ENCODE data around the gene KLHL40.

The KLHL40 gene

GRCh38 chr3:42658091-42658770 lies 27.1 kb upstream of the KLHL40 start:
- no peak for DNase-seq

DNA sequence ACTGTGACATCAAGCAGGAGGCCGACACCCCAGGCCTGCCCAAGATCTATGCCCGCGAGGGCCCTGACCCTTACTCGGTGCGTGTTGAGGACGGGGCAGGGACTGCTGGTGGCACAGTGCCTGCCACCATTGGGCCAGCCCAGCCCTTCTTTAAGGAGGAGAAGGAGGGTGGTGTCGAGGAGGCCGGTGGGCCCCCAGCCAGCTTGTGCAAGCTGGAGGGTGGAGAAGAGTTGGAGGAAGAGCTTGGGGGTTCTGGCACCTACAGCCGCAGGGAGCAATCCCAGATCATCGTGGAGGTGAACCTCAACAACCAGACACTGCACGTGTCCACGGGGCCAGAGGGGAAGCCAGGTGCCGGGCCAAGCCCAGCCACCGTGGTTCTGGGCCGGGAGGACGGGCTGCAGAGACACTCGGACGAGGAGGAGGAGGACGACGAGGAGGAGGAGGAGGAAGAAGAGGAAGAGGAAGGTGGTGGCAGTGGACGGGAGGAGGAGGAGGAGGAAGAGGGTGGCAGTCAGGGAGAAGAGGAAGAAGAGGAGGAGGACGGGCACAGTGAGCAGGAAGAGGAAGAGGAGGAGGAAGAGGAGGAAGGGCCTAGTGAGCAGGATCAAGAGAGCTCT lies 26.5 kb upstream of the KLHL40 start:
- DNase-seq: no peak

DNA sequence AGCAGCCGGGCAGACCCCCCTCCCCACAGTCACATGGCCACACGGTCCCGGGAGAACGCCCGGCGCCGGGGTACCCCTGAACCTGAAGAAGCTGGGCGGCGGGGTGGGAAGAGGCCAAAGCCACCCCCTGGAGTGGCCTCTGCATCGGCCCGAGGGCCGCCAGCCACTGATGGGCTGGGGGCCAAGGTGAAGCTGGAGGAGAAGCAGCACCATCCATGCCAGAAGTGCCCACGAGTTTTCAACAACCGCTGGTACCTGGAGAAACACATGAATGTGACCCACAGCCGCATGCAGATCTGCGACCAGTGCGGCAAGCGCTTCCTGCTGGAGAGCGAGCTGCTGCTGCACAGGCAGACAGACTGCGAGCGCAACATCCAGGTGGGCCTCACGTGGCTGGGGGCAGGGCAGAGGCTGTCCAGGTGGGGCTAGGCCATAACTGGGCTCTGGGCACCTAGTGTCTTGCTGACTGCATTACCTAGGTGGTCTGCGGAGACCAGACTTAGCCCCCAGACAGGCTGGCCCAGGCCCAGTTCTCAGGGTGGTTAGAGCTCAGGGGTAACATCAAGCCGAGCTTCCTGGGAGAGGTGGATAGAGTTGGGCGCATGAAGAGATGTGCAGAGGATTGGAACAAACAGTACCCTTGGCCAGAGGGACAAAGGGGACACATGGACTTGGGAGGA lies 25.7 kb upstream of the KLHL40 start:
- no peak for DNase-seq

DNA sequence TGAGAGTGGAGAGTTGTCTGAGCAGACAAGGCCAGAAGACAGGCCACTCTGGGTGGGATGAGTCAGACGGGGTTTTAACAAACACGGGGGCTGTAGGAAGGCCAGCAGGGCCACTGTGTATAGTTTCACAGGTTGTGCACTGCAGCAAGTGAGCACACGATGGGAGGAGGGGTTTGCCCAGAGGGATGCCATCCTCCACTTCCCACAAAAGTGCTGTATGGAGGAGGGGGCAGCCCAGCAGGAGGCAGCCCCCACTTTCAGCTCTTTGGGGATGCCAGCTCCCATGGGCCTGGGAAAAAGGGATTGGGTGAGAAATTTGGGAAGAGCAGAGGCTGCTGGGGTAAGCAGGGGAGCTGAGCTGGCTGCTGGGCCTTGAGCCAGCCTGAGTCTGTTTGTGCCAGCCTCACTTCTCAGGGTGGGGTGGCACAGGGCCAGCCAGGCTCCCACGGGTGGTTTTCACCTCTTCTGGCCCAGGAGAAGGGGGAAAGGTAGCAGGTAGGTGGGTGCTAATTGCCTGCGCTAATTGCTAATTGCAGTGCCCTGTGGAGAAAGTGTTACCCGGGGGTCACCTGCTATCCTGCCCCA lies 25.1 kb upstream of the KLHL40 start:
- no peak for DNase-seq

- peak in 1 of 2 donors; percentile 51 for DNase-seq
Measured at GRCh38 chr3:42660898-42661297, 24.4 kb upstream of the KLHL40 start.

GRCh38 chr3:42661593-42662022 lies 23.7 kb upstream of the KLHL40 start:
- no peak for DNase-seq

DNA sequence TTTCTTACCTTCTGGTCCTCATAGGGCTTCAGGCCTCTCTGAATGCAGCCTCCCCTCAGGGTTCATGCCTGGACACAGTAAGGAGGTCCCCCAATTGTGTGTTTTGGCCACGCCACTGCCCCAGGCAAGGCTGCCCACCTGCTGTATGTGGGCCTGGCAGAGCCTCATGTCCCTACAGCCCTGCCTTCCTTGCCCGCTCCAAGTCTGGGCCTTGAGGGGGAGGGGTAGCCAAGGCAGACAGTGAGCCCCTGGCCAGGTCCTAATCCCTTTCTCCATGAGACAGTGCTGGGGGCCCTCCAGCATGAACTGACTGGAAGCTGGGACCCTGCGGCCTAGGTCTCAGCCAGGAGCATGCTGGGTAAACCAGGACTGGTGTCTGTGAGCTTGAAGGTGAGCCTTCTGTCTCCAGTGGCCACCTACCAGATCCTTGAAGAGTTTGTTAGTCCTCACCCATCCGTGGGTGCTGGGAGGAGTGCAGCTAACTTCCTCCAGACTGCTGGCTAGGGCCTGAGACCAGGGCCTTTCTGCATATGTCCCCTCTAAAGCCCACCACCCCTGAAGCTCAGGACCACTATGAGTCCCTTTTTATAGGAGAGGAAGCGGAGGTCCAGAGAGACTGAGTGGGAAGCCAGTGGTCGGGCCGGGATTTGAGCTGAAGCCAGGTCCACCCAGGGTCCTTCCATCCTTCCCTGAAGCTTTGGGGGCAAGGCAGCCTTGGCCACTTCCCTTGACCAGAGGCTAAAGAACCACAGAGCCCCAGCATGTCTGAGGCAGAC lies 23.1 kb upstream of the KLHL40 start:
- DNase-seq: no peak

DNA sequence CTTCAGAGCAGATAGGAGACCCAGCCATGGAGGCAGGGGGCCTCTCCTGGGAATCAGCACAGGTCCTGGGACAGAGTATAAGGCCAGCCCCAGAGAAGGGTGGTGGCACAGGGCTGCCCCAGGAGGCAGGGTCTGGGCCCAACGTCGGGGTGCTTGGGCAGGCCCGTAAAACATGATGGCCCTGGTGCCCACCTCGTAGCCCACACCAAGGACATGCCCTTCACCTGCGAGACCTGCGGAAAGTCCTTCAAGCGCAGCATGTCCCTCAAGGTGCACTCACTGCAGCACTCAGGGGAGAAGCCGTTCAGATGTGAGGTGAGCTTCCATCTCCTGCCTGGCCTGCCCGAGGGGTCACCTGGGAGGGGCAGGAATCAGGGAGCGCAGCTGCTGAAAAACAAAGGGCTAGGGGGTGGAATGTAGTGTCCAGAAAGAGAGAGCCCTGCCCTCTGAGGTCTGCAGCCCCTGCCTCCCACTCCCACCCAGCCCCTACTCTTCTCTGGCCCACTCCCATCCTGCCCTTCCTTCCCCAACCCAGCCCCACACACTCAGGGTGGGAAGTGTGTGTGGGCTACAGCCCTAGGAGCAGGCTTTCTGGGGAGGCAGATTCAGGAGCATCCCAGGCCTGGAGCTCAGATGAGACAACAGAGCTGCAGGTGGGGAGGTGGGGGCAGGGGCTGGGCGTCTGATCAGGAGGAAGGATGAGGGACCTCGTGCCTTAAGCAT lies 22.4 kb upstream of the KLHL40 start:
- DNase-seq: no peak

DNA sequence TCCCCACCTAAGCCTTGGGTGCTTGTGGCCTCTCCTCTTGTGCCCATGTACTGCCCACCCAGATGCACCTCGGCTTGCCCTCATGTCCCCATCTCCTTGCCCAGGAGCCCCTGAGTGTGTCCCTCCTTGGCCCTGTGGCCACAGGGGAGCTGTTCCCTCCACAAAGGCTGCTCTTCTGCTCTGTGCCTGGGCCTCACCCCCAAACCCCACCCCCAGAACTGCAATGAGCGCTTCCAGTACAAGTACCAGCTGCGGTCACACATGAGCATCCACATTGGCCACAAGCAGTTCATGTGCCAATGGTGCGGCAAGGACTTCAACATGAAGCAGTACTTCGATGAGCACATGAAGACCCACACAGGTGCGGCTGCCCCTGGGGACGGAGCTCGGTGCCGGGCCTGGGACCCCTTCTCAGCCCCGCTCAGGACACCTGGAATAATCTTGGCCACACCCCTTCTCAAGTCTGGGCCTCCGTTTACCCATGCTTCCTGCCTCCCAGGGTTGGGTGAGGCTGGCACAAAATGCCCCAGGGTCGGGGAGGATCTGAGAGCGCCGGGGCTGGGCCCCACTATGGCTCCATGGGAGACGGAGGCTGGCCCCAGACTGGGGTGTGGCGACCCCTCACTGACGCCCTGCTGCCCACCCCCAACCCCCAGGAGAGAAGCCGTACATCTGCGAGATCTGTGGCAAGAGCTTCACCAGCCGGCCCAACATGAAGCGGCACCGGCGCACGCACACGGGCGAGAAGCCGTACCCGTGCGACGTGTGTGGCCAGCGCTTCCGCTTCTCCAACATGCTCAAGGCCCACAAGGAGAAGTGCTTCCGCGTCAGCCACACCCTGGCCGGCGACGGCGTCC lies 21.5 kb upstream of the KLHL40 start:
- peak in 1 of 2 donors; percentile 21 for DNase-seq

- DNase-seq: no peak
Measured at GRCh38 chr3:42664438-42664803, 20.9 kb upstream of the KLHL40 start.

DNA sequence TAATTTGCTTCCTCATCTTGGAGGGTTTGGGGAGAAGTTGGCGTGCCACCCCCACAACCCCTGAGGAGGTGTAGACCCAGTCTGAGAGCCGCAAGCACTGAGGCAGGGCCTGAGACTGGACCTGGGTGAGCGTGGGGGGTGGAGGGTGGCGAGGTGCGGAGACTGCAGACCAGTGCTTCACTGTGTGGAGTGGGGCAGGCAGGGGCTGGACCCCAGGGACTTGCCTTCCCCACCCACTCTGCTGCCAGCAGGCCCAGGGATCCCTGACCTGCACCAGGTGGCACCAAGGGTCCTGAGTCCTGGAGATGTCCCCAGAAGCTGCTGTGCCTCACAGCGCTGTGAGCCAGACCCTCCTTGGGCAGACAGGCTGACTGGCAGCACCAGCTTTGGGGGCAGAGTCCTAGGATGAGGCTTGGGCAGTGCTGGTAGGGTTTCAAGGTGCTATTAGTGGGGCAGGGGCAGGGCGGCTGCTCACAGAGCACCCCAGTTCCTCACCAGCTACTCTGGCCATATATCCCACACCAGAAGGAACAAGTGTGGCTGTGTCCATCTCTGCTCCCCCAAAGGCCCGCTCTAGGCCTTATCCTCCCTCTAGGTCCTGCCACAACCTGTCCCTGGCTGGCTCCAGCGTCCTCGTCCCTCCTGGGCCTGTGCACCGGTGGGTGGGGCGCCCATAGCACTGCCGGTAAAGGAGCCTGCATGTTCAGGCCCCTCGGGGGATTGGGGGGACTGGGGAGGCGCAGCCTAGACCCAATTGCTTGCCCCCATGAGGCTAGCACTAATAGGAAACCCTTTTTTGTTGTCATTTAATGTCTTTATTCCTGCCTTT lies 20.1 kb upstream of the KLHL40 start:
- DNase-seq: no peak

GRCh38 chr3:42666022-42666421 lies 19.3 kb upstream of the KLHL40 start:
- DNase-seq: no peak

- no peak for DNase-seq
Measured at GRCh38 chr3:42666577-42666998, 18.7 kb upstream of the KLHL40 start.

DNA sequence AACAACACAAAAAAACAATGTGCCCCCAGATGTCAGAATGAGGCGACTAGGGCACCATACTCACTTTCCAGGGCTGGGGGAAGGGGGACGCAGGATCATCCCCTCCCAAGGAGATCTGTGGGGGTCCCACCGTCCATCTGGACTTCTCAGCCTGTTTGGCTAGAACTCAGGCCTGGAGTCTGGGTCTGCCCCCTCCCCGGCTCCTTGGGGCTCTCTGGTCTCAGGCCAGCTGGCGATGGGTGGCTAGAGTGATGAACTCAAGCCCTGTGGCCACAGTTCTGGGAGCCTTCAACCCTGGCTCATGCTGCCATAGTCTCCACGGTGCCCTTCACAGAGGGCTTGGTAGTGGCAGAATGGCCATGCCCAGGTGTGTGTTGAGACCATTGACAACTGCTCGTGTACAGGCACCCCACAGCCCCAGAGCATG lies 18.2 kb upstream of the KLHL40 start:
- no peak for DNase-seq

DNA sequence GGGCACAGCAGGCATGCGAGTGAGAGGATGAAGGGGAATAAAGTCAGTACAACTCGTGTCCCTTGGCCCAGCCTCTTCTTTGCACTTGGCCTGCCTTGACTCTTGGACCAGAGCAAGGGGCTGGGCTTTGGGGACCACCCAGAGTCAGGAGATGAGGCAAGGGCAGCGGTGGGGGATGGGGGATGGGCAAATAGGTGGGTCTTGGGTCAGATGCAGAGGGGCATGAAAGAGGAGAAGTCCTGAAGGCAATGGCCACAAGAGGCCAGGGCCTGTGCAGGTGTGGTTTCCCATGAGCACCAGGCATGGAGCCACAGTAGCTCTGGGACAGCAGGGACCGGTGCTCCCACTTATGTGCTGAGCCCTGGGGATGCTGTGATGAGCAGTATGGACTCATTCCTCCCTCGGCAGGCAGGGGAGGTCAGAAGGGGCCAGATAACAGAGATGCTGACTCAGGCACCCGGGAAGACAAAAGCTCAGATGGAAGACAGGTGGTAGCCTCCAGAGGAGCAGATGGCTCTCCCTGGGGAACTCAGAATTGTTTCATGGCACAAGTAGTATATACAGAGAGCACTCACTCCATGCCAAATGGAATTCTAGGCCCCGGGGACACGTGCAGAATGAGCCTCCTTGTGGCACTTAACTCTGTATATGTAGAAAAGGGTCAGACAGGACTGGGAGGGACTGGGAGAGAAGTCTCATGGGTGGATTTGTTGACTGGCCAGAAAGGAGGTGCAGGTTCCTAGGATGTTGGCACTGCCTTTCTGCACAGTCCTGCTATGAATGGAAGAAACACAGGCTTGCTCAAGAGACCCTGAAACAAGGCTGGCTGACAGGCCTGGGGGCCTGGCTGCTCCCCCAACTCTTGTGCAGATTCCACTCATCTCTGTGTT lies 17.6 kb upstream of the KLHL40 start:
- no peak for DNase-seq

DNA sequence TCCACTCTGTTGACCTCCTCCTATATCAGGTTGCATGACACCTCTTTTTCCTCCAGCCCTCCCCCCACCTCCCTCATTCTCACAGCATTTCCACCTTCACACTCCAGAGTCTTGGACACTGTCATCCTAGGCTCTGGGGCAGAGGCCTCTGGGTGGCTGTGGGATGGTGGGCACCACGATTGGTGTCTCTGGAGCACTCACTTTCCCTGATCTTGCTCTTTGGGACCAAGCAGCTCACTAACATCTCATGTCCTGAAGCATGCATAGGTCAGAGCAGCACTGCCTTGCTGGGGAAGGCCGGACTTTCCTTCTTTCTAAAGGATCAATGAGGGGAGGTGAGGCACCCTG lies 16.9 kb upstream of the KLHL40 start:
- DNase-seq: no peak

DNA sequence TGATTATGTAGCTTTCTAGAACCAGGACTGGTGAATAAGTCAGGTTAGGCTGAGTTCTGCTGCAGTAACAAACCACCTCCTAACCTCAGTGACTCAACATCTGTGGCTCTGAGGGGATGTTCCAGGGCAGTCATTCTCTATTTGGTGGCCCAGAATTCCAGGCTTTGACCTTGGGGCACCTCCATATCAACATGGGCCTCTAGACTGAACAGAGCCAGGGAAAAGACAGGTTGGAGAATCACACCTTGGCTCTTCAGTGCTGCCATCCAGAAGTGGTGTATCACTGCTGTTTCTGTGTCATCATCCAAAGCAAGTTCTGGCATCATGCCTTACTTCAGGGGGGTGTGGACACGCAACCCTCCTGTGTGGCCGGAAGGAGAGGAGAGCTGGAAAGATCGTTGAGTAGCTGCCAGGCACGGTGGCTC lies 16.5 kb upstream of the KLHL40 start:
- no peak for DNase-seq

DNA sequence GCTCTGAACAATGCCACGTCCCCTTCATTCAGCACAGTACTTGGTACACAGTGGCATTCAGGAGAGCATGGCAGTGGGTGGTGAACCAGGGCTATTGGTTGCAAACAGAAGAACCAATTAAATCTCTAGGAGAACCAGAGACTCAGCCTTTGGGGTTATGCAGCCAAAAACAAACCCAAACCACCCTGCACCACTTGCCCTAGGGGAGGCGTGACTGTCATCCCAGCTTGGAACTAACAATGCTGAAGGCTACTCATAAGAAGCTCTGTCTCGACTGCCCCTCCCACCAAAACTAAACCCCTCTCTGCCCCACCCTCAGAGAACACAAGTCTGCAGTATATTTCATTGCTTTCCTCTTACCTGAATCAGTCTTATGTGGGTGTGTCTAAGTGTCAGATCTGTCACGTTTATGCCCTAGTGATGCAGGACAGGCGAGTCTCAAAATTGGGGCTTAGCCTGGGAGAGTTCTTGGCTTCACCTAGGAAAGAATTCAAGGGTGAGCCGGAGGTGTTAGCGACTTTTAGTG lies 15.2 kb upstream of the KLHL40 start:
- no peak for DNase-seq

DNA sequence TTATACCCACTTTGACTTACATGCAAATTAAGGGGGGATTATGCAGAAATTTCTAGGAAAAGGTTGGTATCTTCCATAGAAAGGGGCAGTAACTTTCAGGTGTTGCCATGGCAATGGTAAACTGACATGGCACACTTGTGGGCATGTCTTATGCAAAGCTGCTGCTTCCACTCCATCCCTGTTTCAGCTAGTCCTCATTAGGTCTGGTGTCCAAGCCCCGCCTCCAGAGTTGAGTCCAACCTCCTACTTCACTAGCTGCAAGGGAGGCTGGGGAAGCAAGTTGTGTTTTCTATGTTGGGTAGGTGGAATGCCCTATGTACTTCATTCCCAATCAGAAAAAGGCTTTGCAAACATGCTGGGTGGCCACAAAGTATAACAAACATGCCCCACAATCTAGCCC lies 14.7 kb upstream of the KLHL40 start:
- DNase-seq: no peak

Data from inflammatory macrophage (primary cell).